DMS 273 treated with DMSO at 0.1 percent for 48 hours (cell line): Measurements from ENCODE around the gene SEPHS1.
"Not testable (repeated sequence)": the region's sequence is repeated elsewhere in the genome, so short reads cannot be mapped to it uniquely, and the experiment has no call there.

Experiments used
- DNase-seq: peaks from one replicate; lab custom pipeline; 2025; lab: John Stamatoyannopoulos, UW

Gene SEPHS1

GRCh38 chr10:13360587-13360986, 12.5 kb upstream of the SEPHS1 start:
- no peak for DNase-seq

- DNase-seq, result no peak
These were observed 8.3 kb upstream of the SEPHS1 start for GRCh38 chr10:13356392-13356791.

- DNase-seq, result no peak
These were observed 6.7 kb upstream of the SEPHS1 start for GRCh38 chr10:13354783-13355182.

- no peak for DNase-seq
These were observed 4.4 kb upstream of the SEPHS1 start for GRCh38 chr10:13352519-13352918.

- no peak for DNase-seq
These were observed 3.3 kb upstream of the SEPHS1 start for GRCh38 chr10:13351340-13351915.

GRCh38 chr10:13349463-13350274, 1.6 kb upstream of the SEPHS1 start:
- DNase-seq, result no peak

- no peak for DNase-seq
These were observed 465 bp downstream of the SEPHS1 start for GRCh38 chr10:13347500-13348156.

GRCh38 chr10:13347043-13347499, 1.0 kb downstream of the SEPHS1 start:
- DNase-seq, result no peak

GRCh38 chr10:13346283-13347042, 1.6 kb downstream of the SEPHS1 start:
- DNase-seq, result no peak

- no peak for DNase-seq
These were observed 7.3 kb downstream of the SEPHS1 start for GRCh38 chr10:13340626-13341376.

- no peak for DNase-seq
These were observed 8.0 kb downstream of the SEPHS1 start for GRCh38 chr10:13340068-13340467.

GRCh38 chr10:13338390-13339110, 9.5 kb downstream of the SEPHS1 start:
- no peak for DNase-seq

GRCh38 chr10:13337827-13338196, 10.3 kb downstream of the SEPHS1 start:
- no peak for DNase-seq

- no peak for DNase-seq
These were observed 10.8 kb downstream of the SEPHS1 start for GRCh38 chr10:13337128-13337826.

- DNase-seq, result peak; percentile 60
These were observed 12.2 kb downstream of the SEPHS1 start for GRCh38 chr10:13335881-13336280.

GRCh38 chr10:13334556-13334955, 13.5 kb downstream of the SEPHS1 start:
- no peak for DNase-seq

GRCh38 chr10:13331646-13332045, 16.4 kb downstream of the SEPHS1 start:
- DNase-seq, result no peak

- not testable (repeated sequence) for DNase-seq
These were observed 17.1 kb downstream of the SEPHS1 start for GRCh38 chr10:13330980-13331379.

GRCh38 chr10:13329565-13329964, 18.5 kb downstream of the SEPHS1 start:
- DNase-seq, result no peak

- no peak for DNase-seq
These were observed 19.5 kb downstream of the SEPHS1 start for GRCh38 chr10:13328613-13329012.
